ENCODE measurements around the gene AP1S1.

AP1S1 gene

GRCh38 chr7:101159696-101160674 is 5.7 kb downstream of the AP1S1 start:
- DNase-seq: no peak

- no peak for DNase-seq
Measured at GRCh38 chr7:101160910-101161309, 6.6 kb downstream of the AP1S1 start.

DNA sequence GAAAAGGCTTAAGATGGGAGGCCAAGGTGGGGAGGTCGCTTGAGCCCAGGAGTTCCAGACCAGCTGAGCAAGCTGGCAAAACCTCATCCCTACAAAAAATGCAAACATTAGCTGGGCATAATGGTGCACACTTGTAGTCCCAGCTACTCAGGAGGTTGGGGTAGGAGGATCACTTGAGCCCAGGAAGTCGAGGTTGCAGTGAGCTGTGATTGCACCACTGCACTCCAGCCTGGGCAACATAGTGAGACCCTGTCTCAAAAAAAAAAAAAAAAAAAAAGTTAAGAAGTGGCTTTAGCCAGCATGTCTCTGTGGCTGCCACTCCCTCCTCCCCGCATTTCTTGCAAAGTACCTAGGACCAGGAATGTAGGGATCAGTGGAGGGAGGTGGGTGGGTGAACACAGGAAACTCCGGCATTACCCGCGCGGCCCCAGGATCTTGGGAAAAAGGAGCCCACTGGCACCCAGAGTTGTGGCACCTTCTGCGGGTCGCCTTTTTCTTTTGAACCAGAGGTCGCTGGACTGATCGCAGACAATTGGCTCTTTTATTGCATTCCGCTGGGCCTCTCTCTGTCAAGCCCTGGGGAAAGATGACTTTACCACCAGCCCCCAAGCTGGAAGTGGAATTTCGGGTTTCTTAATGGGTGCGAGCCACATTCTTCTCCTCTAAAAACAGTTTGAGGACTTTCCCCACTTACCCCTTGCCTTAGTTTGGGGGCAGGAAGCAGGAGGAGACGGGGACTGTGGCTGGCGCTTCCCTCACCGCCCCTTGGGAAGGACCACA is 7.6 kb downstream of the AP1S1 start:
- no peak for DNase-seq

DNA sequence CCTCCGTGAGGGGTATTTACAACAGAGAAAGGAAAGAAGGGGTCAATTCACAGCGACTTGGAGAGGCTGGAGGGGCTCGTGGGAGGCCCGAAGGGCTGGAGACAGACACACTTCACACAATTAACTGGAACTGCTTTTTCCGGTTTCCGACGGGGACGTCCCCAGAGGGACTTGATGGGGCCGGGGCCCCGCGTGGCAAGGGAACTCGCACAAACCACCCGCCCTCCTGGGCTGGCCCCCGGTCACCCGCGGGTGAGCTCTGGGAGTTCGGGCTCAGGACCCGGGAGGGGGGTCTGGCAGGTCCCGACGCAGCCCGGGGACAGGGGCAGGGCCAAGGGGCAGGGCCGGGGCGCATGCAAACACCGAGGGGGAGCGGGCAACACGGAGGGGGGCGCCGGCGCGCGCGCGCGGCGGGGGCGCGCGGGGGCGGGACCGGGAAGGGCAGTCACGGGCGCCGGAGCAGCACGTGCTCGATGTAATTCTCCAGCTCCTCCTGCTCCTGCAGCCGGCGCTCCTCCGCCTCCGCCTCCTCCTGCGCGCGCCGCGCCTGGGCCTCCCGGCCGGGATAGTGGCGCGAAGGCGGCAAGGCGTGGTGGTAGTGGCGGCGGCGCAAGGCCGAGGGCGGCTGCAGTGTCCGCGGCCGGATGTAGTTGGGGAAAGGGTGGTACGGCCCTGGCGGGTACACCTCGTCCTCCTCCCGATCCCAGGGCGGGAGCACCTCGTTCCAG is 8.4 kb downstream of the AP1S1 start:
- peak; percentile 47 for DNase-seq

DNA sequence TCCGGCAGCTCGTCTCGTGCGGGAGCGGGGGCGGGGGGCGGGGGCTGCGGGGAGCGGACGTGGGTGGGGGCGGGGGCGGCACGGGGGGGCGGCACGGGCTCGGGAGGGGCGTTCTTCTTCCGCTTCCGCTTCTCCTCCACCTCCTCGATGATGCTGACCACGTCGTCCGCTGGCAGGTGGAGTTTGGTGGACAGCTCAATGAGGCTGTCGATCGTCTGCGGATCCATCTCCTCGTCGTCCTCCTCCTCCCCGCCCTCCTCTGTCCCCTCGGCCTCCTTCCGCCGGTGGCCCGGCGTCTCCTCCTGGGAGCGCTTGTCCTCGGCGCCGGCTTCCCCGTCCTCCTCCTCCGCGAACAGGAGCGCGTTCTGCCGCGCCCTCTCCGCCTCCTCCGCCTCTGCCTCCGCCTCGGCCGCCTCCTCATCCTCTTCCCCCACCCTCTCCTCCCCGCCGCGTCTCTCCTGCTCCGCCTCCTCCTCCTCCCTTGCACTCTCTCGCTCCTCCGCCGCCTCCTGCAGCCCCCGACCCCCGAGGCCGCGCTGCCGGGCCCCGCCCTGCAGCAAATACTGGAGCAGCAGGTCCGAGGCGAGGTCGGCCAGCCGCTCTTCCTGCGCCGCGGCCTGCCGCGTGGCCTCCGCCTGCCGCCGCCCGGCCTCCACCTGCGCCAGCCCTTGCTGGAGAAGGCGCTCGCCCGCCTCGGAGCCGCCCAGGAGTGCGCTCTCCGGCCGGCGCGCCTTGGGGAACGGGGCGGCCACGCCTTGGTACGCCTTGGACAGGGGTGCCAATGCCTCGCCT is 9.2 kb downstream of the AP1S1 start:
- no peak for DNase-seq

DNA sequence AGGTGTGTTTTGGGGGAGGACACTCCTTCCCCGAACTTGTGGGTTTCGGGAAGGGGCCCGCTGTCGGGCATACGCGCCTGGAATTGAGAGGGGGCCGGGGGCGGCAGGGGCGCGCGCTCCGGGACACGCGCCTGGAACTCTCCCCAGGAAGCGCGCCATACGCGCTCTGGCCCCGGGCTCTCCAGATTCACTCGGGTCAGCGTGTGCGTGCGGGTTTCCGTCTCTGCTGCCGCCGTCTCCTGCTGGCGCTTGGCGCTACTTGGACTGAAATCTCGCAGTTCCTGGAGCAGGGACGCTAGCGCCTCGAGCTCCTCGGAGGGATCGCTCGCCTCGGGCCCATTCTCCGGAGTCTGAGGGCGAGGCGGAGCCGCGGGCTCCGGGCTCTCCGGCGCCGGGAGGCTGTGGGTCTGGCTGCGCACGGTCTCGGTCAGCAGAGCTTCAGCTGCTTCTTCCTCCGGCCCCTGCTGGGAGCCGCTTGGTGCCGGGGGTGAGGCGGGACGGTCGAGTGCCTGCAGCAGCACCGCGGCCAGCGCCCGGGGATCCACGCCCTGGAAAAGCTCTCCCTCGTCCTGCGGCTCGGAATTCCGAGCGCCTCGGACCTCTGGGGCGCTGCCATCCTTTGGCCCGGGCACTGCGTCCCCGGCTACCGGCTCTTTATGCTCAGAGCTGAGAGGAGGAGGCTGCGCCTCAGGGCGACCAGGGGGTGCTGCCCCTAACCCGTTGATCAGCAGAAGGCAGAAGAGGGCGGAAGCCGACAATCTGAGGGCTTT is 10.0 kb downstream of the AP1S1 start:
- DNase-seq: no peak

GRCh38 chr7:101165075-101165957 is 11.0 kb downstream of the AP1S1 start, which contains the start of gene VGF:
Gene VGF, minus strand, starts transcription at chr7:101165569. Its CDS starts 726 bp downstream, at chr7:101164843.
- DNase-seq: peak; percentile 85

DNA sequence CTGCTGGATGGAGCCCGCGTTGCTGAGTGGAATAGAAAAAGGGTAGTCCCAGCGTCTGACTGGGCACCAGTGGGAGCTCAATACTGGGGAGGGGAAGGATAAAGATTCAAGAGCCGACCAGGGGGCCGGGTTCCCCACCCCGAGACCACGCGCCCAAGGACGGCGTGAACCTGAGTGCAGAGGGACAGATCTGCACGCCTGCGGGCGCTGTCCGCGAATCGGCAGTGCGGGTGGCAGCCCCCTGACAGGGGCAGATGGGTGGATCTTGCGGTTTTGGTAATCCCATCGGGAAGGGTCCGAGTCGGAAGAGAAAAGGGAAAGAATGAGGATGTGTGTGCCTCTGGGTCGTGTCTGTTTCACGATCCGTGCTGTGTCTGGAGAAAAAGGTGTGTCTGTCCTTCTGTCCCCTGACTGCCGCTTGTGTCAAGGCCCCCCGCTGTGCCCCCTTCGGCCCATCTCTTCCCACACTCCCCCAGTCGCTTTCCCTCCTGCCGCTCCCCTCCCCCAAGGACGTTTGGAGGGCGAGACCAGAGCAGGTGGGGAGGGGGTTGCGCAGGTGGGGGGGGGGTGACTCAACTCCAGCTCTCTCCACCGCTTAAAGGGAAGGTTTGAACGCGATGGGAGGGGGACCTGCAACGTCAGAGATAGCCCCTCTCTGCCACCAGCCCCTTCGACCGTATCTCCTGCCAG is 11.8 kb downstream of the AP1S1 start:
- DNase-seq: no peak

- no peak for DNase-seq
Measured at GRCh38 chr7:101166648-101166908, 12.3 kb downstream of the AP1S1 start.

GRCh38 chr7:101166909-101167644 is 12.8 kb downstream of the AP1S1 start:
- no peak for DNase-seq

- DNase-seq: no peak
Measured at GRCh38 chr7:101167645-101168411, 13.6 kb downstream of the AP1S1 start.

GRCh38 chr7:101168412-101169049 is 14.3 kb downstream of the AP1S1 start:
- DNase-seq: no peak

- DNase-seq: no peak
Measured at GRCh38 chr7:101169110-101169837, 15.0 kb downstream of the AP1S1 start.

DNA sequence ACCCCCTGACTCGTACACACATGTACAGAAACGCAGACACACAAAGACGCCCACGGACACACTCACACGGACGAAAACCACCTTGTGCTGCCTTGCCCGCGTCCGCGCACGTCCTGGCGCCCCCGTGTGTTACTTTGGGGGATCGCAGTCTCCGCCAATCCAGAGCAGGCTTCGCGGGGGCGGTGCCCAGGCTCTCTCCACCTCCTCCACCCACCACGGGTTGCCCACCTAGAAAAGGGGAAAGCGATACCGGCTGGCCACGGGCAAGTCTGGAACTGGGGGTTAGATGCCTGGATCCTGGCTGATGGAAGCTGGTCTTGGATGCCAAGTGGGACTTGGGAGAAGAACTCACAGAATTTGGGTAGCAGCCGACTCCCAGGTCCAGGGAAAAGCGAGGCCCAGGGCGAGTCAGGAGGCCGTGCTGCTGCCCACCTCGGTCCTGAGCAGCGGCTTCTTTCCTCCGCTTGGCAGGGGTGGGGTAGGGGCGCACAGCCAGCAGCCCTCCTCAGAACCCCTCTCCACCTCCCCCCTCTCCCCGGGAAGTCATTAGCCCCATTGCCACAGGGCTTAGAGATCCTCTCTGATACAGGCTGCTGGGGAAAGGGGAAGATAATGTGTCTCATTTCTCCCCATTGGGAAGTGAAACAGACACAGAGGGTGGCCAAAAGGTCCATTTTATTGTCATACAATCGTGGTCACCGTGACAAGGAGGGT is 15.7 kb downstream of the AP1S1 start:
- DNase-seq: no peak

- no peak for DNase-seq
Measured at GRCh38 chr7:101170617-101171441, 16.6 kb downstream of the AP1S1 start.

DNA sequence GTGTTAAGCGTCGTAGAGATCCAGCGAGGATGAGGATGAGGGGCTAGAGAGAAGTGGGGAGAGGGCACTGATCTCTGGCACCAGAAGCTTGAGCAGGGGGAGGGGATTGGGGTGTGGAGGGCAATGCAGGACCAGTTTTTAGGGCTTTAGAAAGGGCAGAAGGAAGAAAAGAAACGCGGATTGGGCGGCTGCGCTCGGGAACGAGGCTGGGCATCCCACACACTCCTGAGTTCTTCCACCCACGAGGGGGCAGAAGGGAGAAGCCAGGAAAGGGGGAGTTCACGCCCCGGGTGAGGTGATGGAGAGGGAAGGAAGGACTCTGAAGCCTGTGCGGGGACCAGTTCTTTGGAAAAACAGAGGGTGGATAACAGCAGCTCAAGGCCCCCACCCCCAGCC is 17.2 kb downstream of the AP1S1 start:
- no peak for DNase-seq

Measured in DMS 273 treated with DMSO at 0.1 percent for 48 hours (cell line).